Measurements from ENCODE around the gene MAPK1. TPM values are rescaled to one million over a fixed set of nuclear protein-coding genes. Genes with fewer than 3 reads are reported as not detected.
"Not testable (repeated sequence)": the region's sequence is repeated elsewhere in the genome, so short reads cannot be mapped to it uniquely, and the experiment has no call there.

MAPK1 gene
- total RNA-seq, 2 experiments from 2014 or later = 39.6 to 79.8 TPM

GRCh38 chr22:21720191-21720859 lies 147.1 kb downstream of the MAPK1 start:
- CTCF ChIA-PET (ENCODE audit: unreplicated experiment); DNase-seq (ENCODE audit: low spot score); H3K4me2 ChIP-seq (ENCODE audit: low read length); intact Hi-C loops (cut with micrococcal nuclease; ENCODE audit: unreplicated experiment); H3K9me2 ChIP-seq (ENCODE audit: insufficient read depth, low read length); H3K9me3 ChIP-seq (ENCODE audit: low read length); H3K79me2 ChIP-seq (ENCODE audit: insufficient read depth, low read depth, low read length); H3K36me3 ChIP-seq (ENCODE audit: insufficient read depth, low read length); POLR2A ChIA-PET; H4K20me1 ChIP-seq (ENCODE audit: insufficient read depth, low read length); BruUV-seq (replicated peaks); H3K27ac ChIP-seq (ENCODE audit: low read depth, low read length, poor library complexity, severe bottlenecking); H3K4me3 ChIP-seq (ENCODE audit: low read depth, low read length, poor library complexity, severe bottlenecking); H2AFZ ChIP-seq (ENCODE audit: low read length): not testable (repeated sequence)
- H3K4me1 ChIP-seq (ENCODE audit: insufficient read depth, low read length, poor library complexity, severe bottlenecking) = peaks cover 34% of the 10 kb centered on the region

GRCh38 chr22:21719024-21719423 lies 148.4 kb downstream of the MAPK1 start:
- ChIA-PET CTCF (ENCODE audit: unreplicated experiment) (no interaction called here), POLR2A (interaction anchor here (0.6 kb wide), 1 partner anchor 232 kb away, joined by 3 read pairs; no protein-coding TSS in a partner anchor)
- Histone ChIP-seq H3K79me2 (ENCODE audit: insufficient read depth, low read depth, low read length) (no peaks in the 10 kb centered on the region), H4K20me1 (ENCODE audit: insufficient read depth, low read length) (no peaks in the 10 kb centered on the region), H3K4me1 (ENCODE audit: insufficient read depth, low read length, poor library complexity, severe bottlenecking) (peaks cover 32% of the 10 kb centered on the region), H3K4me3 (ENCODE audit: low read depth, low read length, poor library complexity, severe bottlenecking) (no peak overlapping the region), H3K9me3 (ENCODE audit: low read length) (no peaks in the 10 kb centered on the region), H3K27ac (ENCODE audit: low read depth, low read length, poor library complexity, severe bottlenecking) (peak overlapping the region; percentile 18), H2AFZ (ENCODE audit: low read length) (peak overlapping the region; percentile 24; the same call in 1 of the 2 replicates), H3K4me2 (ENCODE audit: low read length) (peak overlapping the region; percentile 20; the same call in 1 of the 2 replicates), H3K36me3 (ENCODE audit: insufficient read depth, low read length) (no peaks in the 10 kb centered on the region; the same call in 1 of the 2 replicates), H3K9me2 (ENCODE audit: insufficient read depth, low read length) (no peaks in the 10 kb centered on the region)
- TF ChIP-seq EZH2phosphoT487 (IDR thresholded peaks at IDR 0.05; ENCODE audit: borderline replicate concordance, low read depth, low read length) = no peak
- no TSS peak for BruUV-seq (replicated peaks)
- intact Hi-C loops (cut with micrococcal nuclease; ENCODE audit: unreplicated experiment) = no loop called here
- peak; percentile 38 for DNase-seq (ENCODE audit: low spot score)

- no TSS peak for BruUV-seq (replicated peaks)
- no peak overlapping the region for H2AFZ ChIP-seq (ENCODE audit: low read length)
- POLR2A ChIA-PET = interaction anchor here (0.7 kb wide), 1 partner anchor 149 kb away, joined by 4 read pairs; no protein-coding TSS in a partner anchor
- H3K9me3 ChIP-seq (ENCODE audit: low read length) = no peaks in the 10 kb centered on the region
- no peaks in the 10 kb centered on the region for H4K20me1 ChIP-seq (ENCODE audit: insufficient read depth, low read length)
- H3K27ac ChIP-seq (ENCODE audit: low read depth, low read length, poor library complexity, severe bottlenecking) = no peak overlapping the region
- peaks cover 27% of the 10 kb centered on the region for H3K4me1 ChIP-seq (ENCODE audit: insufficient read depth, low read length, poor library complexity, severe bottlenecking)
- no peak for DNase-seq (ENCODE audit: low spot score)
- intact Hi-C loops (cut with micrococcal nuclease; ENCODE audit: unreplicated experiment) = no loop called here
- H3K9me2 ChIP-seq (ENCODE audit: insufficient read depth, low read length) = no peaks in the 10 kb centered on the region
- H3K4me2 ChIP-seq (ENCODE audit: low read length) = no peak overlapping the region
- H3K36me3 ChIP-seq (ENCODE audit: insufficient read depth, low read length) = no peaks in the 10 kb centered on the region
- CTCF ChIA-PET (ENCODE audit: unreplicated experiment) = no interaction called here
- TF ChIP-seq EZH2phosphoT487 (IDR thresholded peaks at IDR 0.05; ENCODE audit: borderline replicate concordance, low read depth, low read length) = no peak
- TF ChIP-seq CTCF (conservative IDR thresholded peaks at IDR 0.05; ENCODE audit: low read length) = no peak
- no peak overlapping the region for H3K4me3 ChIP-seq (ENCODE audit: low read depth, low read length, poor library complexity, severe bottlenecking)
- no peaks in the 10 kb centered on the region for H3K79me2 ChIP-seq (ENCODE audit: insufficient read depth, low read depth, low read length)
Observed at GRCh38 chr22:21718499-21718898, 148.9 kb downstream of the MAPK1 start.

GRCh38 chr22:21716395-21717122 lies 150.9 kb downstream of the MAPK1 start:
- H3K27ac ChIP-seq (ENCODE audit: low read depth, low read length, poor library complexity, severe bottlenecking); H3K79me2 ChIP-seq (ENCODE audit: insufficient read depth, low read depth, low read length); CTCF ChIA-PET (ENCODE audit: unreplicated experiment); H3K36me3 ChIP-seq (ENCODE audit: insufficient read depth, low read length); intact Hi-C loops (cut with micrococcal nuclease; ENCODE audit: unreplicated experiment); H3K4me2 ChIP-seq (ENCODE audit: low read length); DNase-seq (ENCODE audit: low spot score); H3K9me2 ChIP-seq (ENCODE audit: insufficient read depth, low read length); H4K20me1 ChIP-seq (ENCODE audit: insufficient read depth, low read length); H3K9me3 ChIP-seq (ENCODE audit: low read length); POLR2A ChIA-PET; BruUV-seq (replicated peaks); H2AFZ ChIP-seq (ENCODE audit: low read length); H3K4me3 ChIP-seq (ENCODE audit: low read depth, low read length, poor library complexity, severe bottlenecking): not testable (repeated sequence)
- H3K4me1 ChIP-seq (ENCODE audit: insufficient read depth, low read length, poor library complexity, severe bottlenecking) = peaks cover 18% of the 10 kb centered on the region
